NCI-H1694 (cell line): ENCODE results near the gene RYR1.
A peak's percentile ranks its signal among the peaks of the same experiment; 100 is the strongest.
"Not testable (repeated sequence)": the region's sequence is repeated elsewhere in the genome, so short reads cannot be mapped to it uniquely, and the experiment has no call there.

ENCODE experiments used
- DNase-seq: peaks from one replicate; lab custom pipeline; 2025; lab: John Stamatoyannopoulos, UW

The RYR1 gene

GRCh38 chr19:38514812-38515633, 81.5 kb downstream of the RYR1 start:
- DNase-seq, result peak; percentile 46

GRCh38 chr19:38515896-38516295, 82.4 kb downstream of the RYR1 start:
- no peak for DNase-seq

- no peak for DNase-seq
These were observed 83.3 kb downstream of the RYR1 start for GRCh38 chr19:38516802-38517201.

GRCh38 chr19:38517321-38517720, 83.8 kb downstream of the RYR1 start:
- no peak for DNase-seq

GRCh38 chr19:38517980-38518379, 84.5 kb downstream of the RYR1 start:
- DNase-seq, result not testable (repeated sequence)

- DNase-seq, result no peak
These were observed 85.7 kb downstream of the RYR1 start for GRCh38 chr19:38519168-38519567.

- DNase-seq, result no peak
These were observed 86.5 kb downstream of the RYR1 start for GRCh38 chr19:38519988-38520387.

- DNase-seq, result no peak
These were observed 89.4 kb downstream of the RYR1 start for GRCh38 chr19:38522915-38523314.

- DNase-seq, result no peak
These were observed 89.8 kb downstream of the RYR1 start for GRCh38 chr19:38523319-38523718.

GRCh38 chr19:38524369-38524768, 90.9 kb downstream of the RYR1 start:
- DNase-seq, result no peak

- DNase-seq, result no peak
These were observed 91.6 kb downstream of the RYR1 start for GRCh38 chr19:38524994-38525634.

GRCh38 chr19:38526430-38526829, 92.9 kb downstream of the RYR1 start:
- DNase-seq, result no peak

GRCh38 chr19:38527466-38528136, 94.1 kb downstream of the RYR1 start:
- no peak for DNase-seq

- no peak for DNase-seq
These were observed 94.8 kb downstream of the RYR1 start for GRCh38 chr19:38528213-38528755.

- no peak for DNase-seq
These were observed 95.4 kb downstream of the RYR1 start for GRCh38 chr19:38528931-38529330.

- DNase-seq, result no peak
These were observed 98.0 kb downstream of the RYR1 start for GRCh38 chr19:38531515-38531914.

- DNase-seq, result no peak
These were observed 99.4 kb downstream of the RYR1 start for GRCh38 chr19:38532939-38533338.

GRCh38 chr19:38534574-38534973, 101.1 kb downstream of the RYR1 start:
- DNase-seq, result no peak

- no peak for DNase-seq
These were observed 101.7 kb downstream of the RYR1 start for GRCh38 chr19:38535212-38535611.

- DNase-seq, result no peak
These were observed 103.8 kb downstream of the RYR1 start for GRCh38 chr19:38537071-38537936.

- no peak for DNase-seq
These were observed 104.9 kb downstream of the RYR1 start for GRCh38 chr19:38538386-38538785.
